Keratinocyte (primary cell): ENCODE measurements around the gene DRD2.

Experiments
- CTCF ChIP-seq, 3 experiments: IDR thresholded peaks in 1 of 3; conservative IDR thresholded peaks in 1 of 3; optimal IDR thresholded peaks in 1 of 3; 2 replicates in 2 of 3; 3 replicates in 1 of 3; pipeline versions ENCODE3 to v1.5.1; 2011; ENCODE audit warnings: low read length in 3 of 3, mild to moderate bottlenecking in 3 of 3, moderate library complexity in 2 of 3, control low read depth in 1 of 3, inconsistent platforms in 1 of 3; ENCODE audit not compliant: insufficient read depth in 2 of 3; ENCODE audit errors: extremely low read depth in 1 of 3
- EZH2 ChIP-seq: IDR thresholded peaks from one replicate; pipeline ENCODE4 v1.6.1; 2012; ENCODE audit warnings: inconsistent platforms, mild to moderate bottlenecking, low read length, moderate library complexity

DNA sequence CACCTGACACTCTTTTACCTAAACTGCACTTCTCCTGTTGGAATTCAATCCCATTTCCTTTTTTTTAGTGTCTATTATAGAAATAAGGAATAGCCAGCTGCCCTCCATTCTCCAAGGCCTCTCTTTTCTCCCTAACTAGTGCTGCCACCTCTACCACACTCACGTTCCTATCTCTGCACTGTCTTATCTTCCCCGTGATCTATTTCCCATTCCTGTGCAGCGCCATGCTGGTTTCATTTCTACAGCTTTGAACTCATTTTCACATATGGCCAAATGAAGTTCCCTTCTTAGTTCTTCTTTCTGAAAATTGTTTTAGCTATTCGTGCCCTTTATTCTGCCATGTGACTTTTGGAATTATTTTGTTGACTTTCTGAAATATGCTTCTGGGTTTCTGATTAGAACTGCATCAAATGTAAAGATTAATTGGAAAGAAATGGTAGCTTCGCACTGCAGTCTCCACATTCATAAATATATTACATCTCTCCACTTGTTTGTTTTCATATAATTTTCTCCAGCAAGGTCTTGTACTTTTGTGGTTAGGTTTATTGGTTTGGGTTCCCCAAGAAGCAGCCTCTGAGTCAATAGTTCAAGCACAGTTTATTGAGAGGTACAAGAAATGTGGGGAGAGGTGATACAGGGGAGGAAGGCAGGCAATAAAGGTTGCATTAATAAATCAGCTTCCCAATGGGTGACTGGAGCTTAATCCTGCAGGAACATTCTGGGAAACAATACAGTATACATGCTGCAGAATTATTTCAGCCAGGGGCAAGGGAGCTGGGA lies 43.7 kb upstream of the DRD2 start:
- TF ChIP-seq CTCF (optimal IDR thresholded peaks at IDR 0.05 in 1 of 3, IDR thresholded peaks at IDR 0.05 in 1 of 3, conservative IDR thresholded peaks at IDR 0.05 in 1 of 3; ENCODE audit: extremely low read depth in 1 of 3, insufficient read depth in 2 of 3, low read length in 3 of 3) (no peak), EZH2 (no peak)
